Pancreas (tissue), 10 donors: ENCODE measurements around the gene PRSS33. TPM values are rescaled to one million over a fixed set of nuclear protein-coding genes. Genes with fewer than 3 reads are reported as not detected.

Experiments
- ATAC-seq, 4 donors: fragments of 200-7000 bp; cut with Tn5 transposase; one replicate each; pipeline versions ENCODE4 v1.8.0 to v1.9.1; 2020; ENCODE audit warnings: mild to moderate bottlenecking in 4 of 4, moderate library complexity in 4 of 4
- DNase-seq, 6 donors: peaks; one replicate each; pipeline ENCODE4 v3.0.0-alpha.2; 2020
- FAIRE-seq: peaks from 2 replicates; lab custom pipeline; 2012; peaks lifted over from hg19 to GRCh38; lab: Jason Lieb, UNC
- H3K27ac ChIP-seq, 4 donors: fragments of 200-600 bp; sonication (generic); 1 replicate in 3 of 4; 2 replicates in 1 of 4; pipeline versions ENCODE4 v1.5.0 to v1.8.0; 2020
- H3K27me3 ChIP-seq, 4 donors: fragments of 200-600 bp; one replicate each; pipeline ENCODE4 v1.8.0; 2021
- H3K36me3 ChIP-seq, 3 donors: fragments of 200-600 bp; sonication (generic) in 1 of 3; one replicate each; pipeline versions ENCODE4 v1.5.0 to v1.8.0; 2020 to 2021
- H3K4me1 ChIP-seq, 3 donors: fragments of 200-600 bp; one replicate each; pipeline ENCODE4 v1.8.0; 2021
- H3K4me3 ChIP-seq, 4 donors: fragments of 200-600 bp; sonication (generic) in 2 of 4; one replicate each; pipeline versions ENCODE4 v1.5.0 to v1.8.0; 2020 to 2021
- H3K9me3 ChIP-seq, 4 donors: fragments of 200-600 bp; one replicate each; pipeline ENCODE4 v1.8.0; 2021
- CTCF ChIP-seq, 4 donors: fragments of 200-600 bp; sonication (generic) in 3 of 4; IDR thresholded peaks; one replicate each; pipeline versions ENCODE4 v1.5.0 to v1.8.0; 2021; ENCODE audit warnings: antibody characterized with exemption in 4 of 4
- WGBS, 2 donors: extraction: QIAGEN DNeasy Blood & Tissue Kit; methylation state at CpG; one replicate each; pipeline ENCODE4 v1.1.7; 2013; 5-methylcytosine and 5-hydroxymethylcytosine counted together
- intact Hi-C, 3 donors: fragments of 100-400 bp; cut with DNase I; formaldehyde crosslinking; loops; one replicate each; pipeline versions ENCODE4 v1.11.1 to v1.14.2; 2022
- polyA plus RNA-seq, 2 donors: library from polyadenylated mRNA; stranded (reverse); fragments of 200-250 nt; gene quantifications; one replicate each; pipeline ENCODE4 v1.2.3, GENCODE V29; 2013
- total RNA-seq, 6 donors: library from RNA; stranded (reverse); fragmentation: NEBNext Ultra II Directional in 4 of 6; extraction: Animal tissue kit (Norgen Biotek cat#: 25700) in 4 of 6; gene quantifications; one replicate each; pipeline versions ENCODE4 v1.2.1 to v1.2.4, GENCODE V29; 2021 to 2023
- donor health status: healthy with polysubstance abuse.
- donor health status: DM: no; HTN: no; CAD: no; lungs with moderate emphysema.
- donor health status: DM: no; HTN: no; CAD: no.
- donor health status: control.
- donor health status: control.
- donor health status: Bipolar disorder and iron deficiency.
- donor health status: DM: yes; HTN: yes; CAD: no.
- donor health status: DM: no; HTN: no; CAD: no.
- donor health status: DM: no; HTN: no; CAD: no.
- donor health status: DM: yes; HTN: yes; CAD: no.

The PRSS33 gene
- total and polyA plus RNA-seq, 8 donors: 0.05 TPM; not detected in 7

GRCh38 chr16:2828521-2828840 is 41.1 kb upstream of the PRSS33 start:
- H3K4me1 ChIP-seq: no peaks in the 10 kb centered on the region
- intact Hi-C loops: no loop called here
- DNase-seq (peak in 1 of 6 donors; percentile 30), FAIRE-seq (no peak), ATAC-seq (no peak)
- no peaks in the 10 kb centered on the region for H3K9me3 ChIP-seq
- no peak for TF ChIP-seq CTCF (IDR thresholded peaks at IDR 0.05)
- no peak overlapping the region for H3K27ac ChIP-seq
- 75 to 82% methylated on average over 8 of the region's 8 CpGs for WGBS, 2 donors
- no peaks in the 10 kb centered on the region for H3K27me3 ChIP-seq
- H3K36me3 ChIP-seq: no peaks in the 10 kb centered on the region
- H3K4me3 ChIP-seq: no peak overlapping the region

GRCh38 chr16:2827831-2828520 is 40.6 kb upstream of the PRSS33 start:
- ATAC-seq: no peak
- Histone ChIP-seq H3K27ac (no peak overlapping the region), H3K27me3 (no peaks in the 10 kb centered on the region), H3K9me3 (no peaks in the 10 kb centered on the region), H3K36me3 (no peaks in the 10 kb centered on the region), H3K4me3 (no peak overlapping the region), H3K4me1 (no peaks in the 10 kb centered on the region)
- peak in 1 of 6 donors; percentile 35 for DNase-seq
- intact Hi-C loops: no loop called here
- no peak for FAIRE-seq
- TF ChIP-seq CTCF (IDR thresholded peaks at IDR 0.05): no peak
- 67% methylated on average over 14 of the region's 14 CpGs for WGBS, 2 donors

GRCh38 chr16:2827374-2827791 is 40.0 kb upstream of the PRSS33 start:
- no peak overlapping the region for H3K4me3 ChIP-seq
- H3K27me3 ChIP-seq: no peaks in the 10 kb centered on the region
- H3K27ac ChIP-seq: no peak overlapping the region
- WGBS, 2 donors: 68 to 77% methylated on average over 15 of the region's 15 CpGs
- no peaks in the 10 kb centered on the region for H3K36me3 ChIP-seq
- no peak for TF ChIP-seq CTCF (IDR thresholded peaks at IDR 0.05)
- H3K9me3 ChIP-seq: no peaks in the 10 kb centered on the region
- intact Hi-C loops: no loop called here
- ATAC-seq (no peak), DNase-seq (peak in 1 of 6 donors; percentile 30), FAIRE-seq (no peak)
- no peaks in the 10 kb centered on the region for H3K4me1 ChIP-seq

GRCh38 chr16:2826591-2827373 is 39.4 kb upstream of the PRSS33 start:
- Histone ChIP-seq H3K36me3 (no peaks in the 10 kb centered on the region), H3K9me3 (no peaks in the 10 kb centered on the region), H3K27ac (no peak overlapping the region), H3K4me3 (no peak overlapping the region), H3K4me1 (no peaks in the 10 kb centered on the region), H3K27me3 (no peaks in the 10 kb centered on the region)
- ATAC-seq: no peak
- peak in 1 of 6 donors; percentile 41 for DNase-seq
- WGBS, 2 donors: 51 to 57% methylated on average over 19 of the region's 19 CpGs
- intact Hi-C loops: no loop called here
- no peak for TF ChIP-seq CTCF (IDR thresholded peaks at IDR 0.05)
- no peak for FAIRE-seq

GRCh38 chr16:2825906-2826305 is 38.5 kb upstream of the PRSS33 start:
- Histone ChIP-seq H3K9me3 (no peaks in the 10 kb centered on the region), H3K36me3 (no peaks in the 10 kb centered on the region), H3K4me3 (no peak overlapping the region), H3K27me3 (no peaks in the 10 kb centered on the region), H3K4me1 (no peaks in the 10 kb centered on the region), H3K27ac (no peak overlapping the region)
- 69% methylated on average over 10 to 11 of the region's 11 CpGs for WGBS, 2 donors
- ATAC-seq (no peak), FAIRE-seq (no peak), DNase-seq (peak in 1 of 6 donors; percentile 37)
- intact Hi-C loops: no loop called here
- no peak for TF ChIP-seq CTCF (IDR thresholded peaks at IDR 0.05)
